Activated naive CD8-positive, alpha-beta T cell treated with anti-CD3 and anti-CD28 coated beads, Interleukin-2, amount 50 U/mL, for 16 hours (primary cell): Measurements from ENCODE around the gene SMIM15.

ENCODE experiments used
- DNase-seq: peaks from one replicate; pipeline ENCODE4 v3.0.0-alpha.2; 2020; ENCODE audit warnings: low read depth, low spot score

Gene SMIM15

DNA sequence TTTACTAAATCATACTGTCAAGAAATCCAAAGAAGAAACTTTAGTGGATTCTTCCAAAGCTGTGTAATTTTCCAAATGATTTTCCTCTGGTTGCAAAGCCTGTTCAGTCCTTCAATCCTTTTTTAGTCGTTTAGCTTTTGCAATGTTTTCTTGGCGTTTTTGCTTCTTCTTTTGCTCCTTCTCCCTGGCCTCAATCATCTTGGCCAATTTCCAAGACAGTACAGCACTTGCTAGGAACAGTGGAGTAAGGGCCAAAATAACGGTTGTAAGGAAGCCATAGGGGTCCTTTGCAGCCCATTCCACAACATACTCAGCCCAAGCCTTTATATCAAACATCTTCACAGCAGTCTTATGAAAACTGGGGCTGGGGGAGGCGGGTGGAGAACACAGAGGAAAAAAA lies 2.4 kb downstream of the SMIM15 start:
- DNase-seq, result no peak

DNA sequence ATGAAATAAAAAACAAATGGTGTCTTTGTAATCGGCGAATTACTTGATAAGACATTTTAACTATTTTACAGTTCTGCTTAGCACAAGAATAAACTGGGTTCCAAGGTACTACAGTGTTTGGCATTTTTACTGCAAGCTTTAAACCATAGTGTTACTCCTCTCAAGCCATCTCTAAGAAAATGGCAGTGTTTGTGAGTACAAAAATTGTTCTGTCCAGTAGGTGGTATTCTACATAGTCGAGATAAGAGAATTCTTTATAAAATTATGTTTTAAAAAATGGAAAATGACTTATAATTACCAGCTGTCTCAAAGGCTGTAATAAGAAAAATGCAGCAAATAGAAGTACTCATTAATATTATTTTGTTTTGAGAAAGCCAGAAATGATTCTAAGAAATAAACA lies 3.2 kb downstream of the SMIM15 start:
- no peak for DNase-seq

DNA sequence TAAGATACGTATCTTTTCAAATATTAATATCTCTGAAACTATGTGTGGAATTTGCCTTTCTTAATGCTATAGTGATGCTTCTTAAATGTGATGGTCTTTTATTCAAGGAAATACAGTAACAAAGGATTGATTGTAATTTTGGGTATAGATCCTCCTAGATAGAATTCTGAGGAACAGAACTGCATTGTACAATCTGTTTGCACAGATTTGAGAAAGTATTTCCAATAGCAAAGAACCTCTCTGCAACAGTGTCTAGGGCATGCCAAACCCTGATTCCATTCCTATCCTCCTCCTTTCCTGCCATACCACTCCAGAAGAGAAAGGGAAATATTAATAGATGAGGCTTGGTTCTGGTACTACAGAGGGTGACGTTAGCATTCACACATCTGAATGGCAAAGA lies 10.4 kb downstream of the SMIM15 start:
- no peak for DNase-seq

DNA sequence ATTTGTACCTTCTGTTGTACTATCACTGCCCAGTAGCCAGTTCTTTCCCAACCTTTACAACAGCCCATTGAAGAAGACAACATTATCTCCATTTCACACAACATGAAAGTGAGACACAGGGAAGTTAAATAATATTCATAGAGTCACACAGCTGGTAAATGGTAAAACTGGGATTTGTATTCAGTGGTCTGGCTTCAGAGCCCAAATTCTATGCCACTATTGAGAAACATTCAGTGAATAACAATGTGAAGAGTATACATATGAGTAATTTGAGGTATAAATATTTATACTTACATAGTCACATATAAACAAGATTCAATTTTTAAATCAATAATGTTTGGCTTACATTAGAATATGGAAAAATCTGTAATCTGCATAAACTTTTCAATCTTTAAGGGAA lies 13.8 kb downstream of the SMIM15 start:
- DNase-seq, result no peak

DNA sequence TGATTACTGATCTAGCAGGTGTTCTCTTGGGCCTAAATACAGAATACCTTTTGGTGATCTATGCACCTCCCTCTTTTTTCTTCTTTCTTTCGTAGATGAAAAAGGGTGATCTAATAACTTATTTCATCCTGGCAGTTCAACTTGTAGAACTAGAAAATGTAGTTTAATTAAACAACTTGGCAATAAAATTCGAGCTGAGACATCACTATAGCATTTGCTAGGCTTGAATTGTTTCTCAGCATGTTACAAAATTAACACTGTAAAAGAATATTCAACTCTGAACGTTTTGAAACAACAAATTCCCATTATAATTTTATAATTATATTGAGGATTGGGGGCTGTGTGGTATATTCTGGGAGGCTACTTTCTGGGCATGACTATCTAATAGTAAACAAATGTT lies 19.5 kb downstream of the SMIM15 start:
- DNase-seq, result no peak

DNA sequence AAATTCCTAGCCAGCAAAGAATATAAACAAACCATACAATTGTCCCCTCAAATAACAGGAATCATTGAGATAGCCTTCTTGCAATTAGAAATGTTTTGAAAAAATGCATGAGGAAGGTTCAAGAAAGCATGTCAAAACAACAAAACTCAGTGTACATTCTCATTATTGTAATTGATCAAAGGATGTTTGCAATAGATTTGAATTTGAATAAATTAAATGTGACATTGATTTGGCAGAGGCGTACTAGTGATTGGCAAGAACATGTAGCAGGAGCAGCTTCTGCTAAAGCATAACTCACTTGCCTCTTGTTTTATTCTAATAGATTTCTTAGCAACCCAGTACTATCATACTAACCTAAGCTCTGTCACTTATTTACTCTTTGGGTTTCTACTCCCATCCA lies 19.9 kb downstream of the SMIM15 start:
- DNase-seq, result no peak

DNA sequence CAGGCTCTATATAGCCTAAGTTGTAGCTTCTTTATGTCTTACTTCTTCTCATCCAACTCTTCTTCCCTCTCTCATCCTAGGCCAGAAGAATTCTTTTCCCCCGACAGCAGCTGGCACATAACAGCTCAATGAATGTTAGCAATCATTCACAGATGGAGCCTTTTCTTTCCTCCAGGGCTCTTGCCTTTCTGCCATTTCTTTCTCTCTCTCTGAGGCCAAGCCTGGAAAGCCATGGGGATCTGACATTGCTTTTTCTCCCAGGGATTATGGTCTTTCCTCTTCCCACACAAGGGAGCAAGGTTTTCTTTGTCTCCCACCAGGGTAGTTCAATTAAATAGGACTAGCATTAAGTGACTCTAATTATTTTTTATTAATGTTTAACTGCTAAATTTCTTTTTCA lies 20.5 kb downstream of the SMIM15 start:
- no peak for DNase-seq

DNA sequence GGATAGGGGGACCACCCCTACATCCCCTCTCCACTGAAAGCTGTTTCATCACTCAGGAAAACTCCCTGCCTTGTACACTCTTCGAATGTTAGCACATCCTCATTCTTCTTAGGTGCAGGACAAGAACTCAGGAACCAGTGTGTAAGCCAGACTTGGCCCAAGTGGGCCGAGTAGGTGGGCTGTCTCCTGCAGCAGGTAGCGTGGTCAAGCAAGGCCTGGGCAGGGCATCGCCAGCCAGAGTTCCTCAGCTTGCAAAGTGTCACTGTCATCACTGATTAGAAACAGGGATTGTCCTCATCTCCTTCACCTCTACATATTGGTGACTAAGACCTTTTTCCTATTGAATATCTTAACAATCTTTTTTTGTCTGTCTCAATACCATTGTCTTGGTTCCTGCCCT lies 22.3 kb downstream of the SMIM15 start:
- no peak for DNase-seq

DNA sequence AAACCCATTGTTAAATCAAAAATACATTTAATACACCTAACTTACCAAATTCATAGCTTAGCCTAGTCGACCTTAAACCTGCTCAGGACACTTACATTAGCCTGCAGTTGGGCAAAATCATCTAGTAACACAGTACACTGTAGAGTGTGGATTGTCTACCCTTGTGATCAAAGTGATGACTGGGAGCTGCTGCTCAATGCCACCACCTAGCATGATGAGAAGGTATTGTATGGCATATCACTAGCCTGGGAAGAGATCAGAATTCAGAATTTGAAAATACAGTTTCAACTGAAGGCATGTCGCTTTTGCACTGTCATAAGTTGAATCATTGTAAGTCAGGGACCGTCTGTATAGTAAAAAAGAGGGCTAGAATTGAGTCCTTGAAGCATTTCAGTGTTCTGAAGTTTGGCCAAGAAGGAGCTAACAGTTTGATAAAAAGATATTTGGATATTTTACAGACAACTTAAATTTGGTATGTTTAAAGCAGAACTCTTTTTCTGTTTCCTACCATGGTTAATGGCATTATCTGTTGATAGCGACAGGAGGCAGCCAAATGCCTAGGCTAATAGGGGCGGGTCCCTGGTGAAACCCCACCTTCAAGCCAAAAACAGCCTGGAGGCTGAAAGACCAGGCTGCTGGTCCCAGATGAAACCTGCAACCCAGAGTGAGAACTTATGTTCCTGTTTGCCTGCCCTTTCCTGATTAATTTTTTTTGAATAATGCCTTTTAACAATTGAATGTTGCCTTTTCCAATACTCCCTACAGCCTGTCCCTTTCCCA lies 23.0 kb downstream of the SMIM15 start:
- no peak for DNase-seq

DNA sequence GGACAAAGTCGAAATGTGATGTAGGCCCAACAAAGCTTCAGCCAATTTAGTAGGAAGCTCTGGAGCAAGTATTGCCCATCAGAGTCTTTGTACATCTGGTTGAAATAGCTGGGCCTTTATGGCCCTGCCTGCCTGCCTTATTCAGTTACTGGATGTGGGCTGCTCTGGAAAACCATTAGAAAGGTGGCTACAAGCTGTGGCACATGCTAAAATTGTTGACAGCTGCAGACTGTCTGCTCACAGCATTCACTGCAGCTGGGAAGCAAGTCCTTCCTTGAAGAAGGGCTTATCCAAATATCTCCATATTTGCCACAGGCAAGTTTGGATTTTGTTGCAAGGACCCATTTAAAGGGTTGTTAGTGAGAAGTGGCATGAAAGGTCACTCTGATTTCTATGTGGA lies 24.4 kb downstream of the SMIM15 start:
- no peak for DNase-seq

DNA sequence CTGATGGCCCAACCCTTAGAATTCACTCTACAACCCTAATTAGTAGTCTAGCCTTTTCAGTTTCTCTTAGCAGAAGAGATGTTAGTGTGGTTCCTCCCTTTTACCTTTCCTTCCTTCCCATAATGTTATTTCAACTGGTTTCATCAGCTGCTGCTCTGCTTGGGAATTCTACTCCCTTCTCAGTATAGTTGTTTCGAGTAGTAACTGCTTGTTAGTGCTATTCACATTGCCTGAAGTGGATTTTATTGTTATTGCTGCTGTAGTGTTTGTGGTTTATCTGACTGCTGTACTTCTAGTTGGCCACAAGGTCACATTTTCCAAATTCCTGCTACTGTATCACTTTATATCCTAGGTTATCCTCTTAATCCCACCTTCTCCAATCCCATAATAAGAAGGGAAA lies 29.7 kb downstream of the SMIM15 start:
- no peak for DNase-seq

DNA sequence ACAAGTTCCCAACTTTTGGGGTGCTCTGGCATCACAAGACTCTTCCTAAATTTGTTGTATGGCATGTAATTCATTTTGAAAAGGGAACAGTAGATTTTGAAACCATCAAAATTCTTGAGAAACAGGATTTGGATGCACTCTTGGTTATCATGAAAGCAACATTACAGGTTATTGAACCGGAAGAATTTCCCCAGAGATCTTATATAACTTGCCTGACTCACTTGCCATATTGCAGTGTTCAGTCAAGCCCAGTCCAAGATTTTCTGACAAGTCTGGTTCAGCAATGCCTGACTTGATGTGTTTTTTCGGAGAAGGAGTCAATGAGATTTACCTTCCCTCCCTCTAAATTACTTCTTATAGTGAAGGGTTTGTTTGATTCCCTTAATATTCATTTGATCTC lies 32.0 kb downstream of the SMIM15 start:
- no peak for DNase-seq

DNA sequence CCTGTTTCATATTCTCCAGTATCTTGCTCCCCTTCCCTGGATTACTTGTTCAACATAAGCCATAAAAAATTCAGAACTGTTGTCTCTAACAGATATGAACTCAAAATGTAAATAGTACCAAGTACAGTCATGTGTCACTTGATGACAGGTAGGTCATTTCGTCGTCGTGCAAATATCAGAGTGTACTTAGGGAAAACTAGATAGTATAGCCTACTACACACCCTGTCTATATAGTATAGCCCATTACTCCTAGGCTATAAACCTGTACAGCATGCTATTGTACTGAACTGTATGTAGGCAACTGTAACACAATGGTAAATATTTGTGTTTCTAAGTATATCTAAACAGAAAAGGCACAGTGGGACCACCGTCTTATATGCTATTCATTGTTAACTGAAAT lies 39.1 kb downstream of the SMIM15 start:
- no peak for DNase-seq

DNA sequence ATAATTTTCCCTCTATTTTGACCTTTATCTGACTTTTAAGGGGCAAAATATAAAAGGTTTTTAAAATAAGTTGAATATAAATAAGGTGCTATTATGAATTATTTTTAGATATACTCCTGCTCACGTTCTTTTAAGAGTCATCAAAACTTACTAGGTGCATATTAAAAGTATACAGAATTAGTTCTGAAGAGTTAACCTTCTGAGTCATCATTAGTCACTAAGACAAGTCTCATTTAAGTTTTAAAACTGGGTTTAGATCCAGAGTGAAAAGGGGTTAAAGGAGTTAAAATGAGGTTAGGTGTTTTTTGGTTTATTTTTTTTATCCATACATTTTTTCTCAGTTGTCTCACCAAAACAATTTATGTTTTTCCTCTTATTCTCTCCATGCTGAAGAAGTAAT lies 41.7 kb downstream of the SMIM15 start:
- DNase-seq, result no peak

DNA sequence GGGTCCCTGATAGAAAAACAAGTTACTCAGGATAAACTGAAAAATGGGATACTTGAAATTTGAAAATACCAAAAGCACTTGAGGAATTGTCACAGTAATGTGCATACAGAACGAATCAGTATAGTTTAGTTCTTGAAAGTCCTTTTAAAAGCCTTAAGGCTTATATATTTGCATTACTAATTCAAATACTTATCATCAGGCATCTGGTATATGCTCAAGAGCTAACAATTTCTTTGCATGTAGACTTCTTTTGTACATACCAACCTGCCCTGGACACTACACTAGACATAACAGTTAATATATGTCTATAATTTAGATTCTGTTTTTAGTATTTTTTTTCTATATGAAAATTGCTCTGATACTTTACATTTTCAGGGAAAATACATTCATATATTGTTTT lies 43.2 kb downstream of the SMIM15 start:
- no peak for DNase-seq

DNA sequence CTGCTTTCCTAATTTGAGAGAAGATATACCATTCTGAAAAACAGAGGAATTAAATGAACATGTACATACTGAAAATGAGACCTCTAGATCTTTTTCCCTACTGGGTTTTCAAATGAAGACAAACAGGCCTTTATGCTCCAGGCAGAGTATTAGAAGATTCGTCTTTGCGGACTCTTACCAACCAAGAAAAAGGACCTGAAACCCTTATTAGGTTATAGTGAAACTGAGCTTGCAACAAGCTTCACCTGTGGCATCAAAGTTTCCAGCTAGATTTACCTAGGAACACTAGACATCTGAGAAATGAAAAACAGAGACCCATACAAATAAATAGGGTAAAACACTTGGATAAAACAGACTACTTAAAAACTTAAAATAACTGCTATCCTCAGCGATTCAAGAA lies 46.3 kb downstream of the SMIM15 start:
- DNase-seq, result no peak

DNA sequence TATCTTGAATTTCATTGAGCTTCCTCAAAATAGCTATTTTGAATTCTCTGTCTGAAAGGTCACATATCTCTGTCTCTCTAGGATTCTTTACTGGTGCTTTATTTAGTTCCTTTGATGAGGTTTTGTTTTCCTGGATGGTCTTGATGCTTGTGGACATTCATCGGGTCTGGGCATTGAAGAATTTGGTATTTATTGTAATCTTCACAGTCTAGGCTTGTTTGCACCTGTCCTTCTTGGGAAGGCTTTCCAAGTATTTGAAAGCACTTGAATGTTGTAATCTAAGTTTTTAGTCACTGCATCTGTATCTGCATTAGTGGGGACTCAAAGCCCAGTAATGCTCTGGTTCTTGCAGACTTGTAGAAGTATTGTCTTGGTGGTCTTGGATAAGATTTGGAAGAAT lies 47.8 kb downstream of the SMIM15 start:
- no peak for DNase-seq
